H1 (cell line): ENCODE results near the gene MIER2. TPM values are rescaled to one million over a fixed set of nuclear protein-coding genes. Genes with fewer than 3 reads are reported as not detected.

Source experiments
- CTCF ChIA-PET: fragments of 300-600 bp; sonication (Branson Sonifier 250); formaldehyde crosslinking; loops from one replicate; lab custom pipeline; 2021; ENCODE audit not compliant: partially characterized antibody; lab: Charles Lee
- POLR2A ChIA-PET: fragments of 300-600 bp; sonication (Branson Sonifier 250); formaldehyde crosslinking; loops from one replicate; lab custom pipeline; 2021; ENCODE audit warnings: inconsistent platforms; ENCODE audit not compliant: partially characterized antibody; lab: Charles Lee
- DNase-seq, 2 experiments: peaks; one replicate each; pipeline versions ENCODE4 v3.0.0 to v3.0.0-alpha.2; 2010 to 2022; ENCODE audit warnings: low spot score in 2 of 2, low read depth in 1 of 2, mixed read lengths in 1 of 2
- FAIRE-seq: peaks from 2 replicates; lab custom pipeline; 2011; peaks lifted over from hg19 to GRCh38; lab: Jason Lieb, UNC
- H2AFZ ChIP-seq: 2 replicates; pipeline ENCODE4 v1.8.1; 2012; ENCODE audit warnings: low read length, inconsistent platforms
- H2AK5ac ChIP-seq: 2 replicates; pipeline ENCODE4 v1.6.1; 2013; ENCODE audit warnings: low read depth, low read length
- H2BK120ac ChIP-seq: replicated peaks from 2 replicates; pipeline ENCODE3; 2013; ENCODE audit warnings: low read depth, low read length, inconsistent platforms
- H2BK12ac ChIP-seq: 2 replicates; pipeline ENCODE4 v1.6.1; 2013; ENCODE audit warnings: low read depth, low read length
- H2BK15ac ChIP-seq: 2 replicates; pipeline ENCODE4 v1.6.1; 2013; ENCODE audit warnings: low read length
- H2BK20ac ChIP-seq: 2 replicates; pipeline ENCODE4 v1.6.1; 2013; ENCODE audit warnings: low read length
- H2BK5ac ChIP-seq: 2 replicates; pipeline ENCODE4 v1.6.1; 2013; ENCODE audit warnings: low read depth, low read length
- H3K14ac ChIP-seq: 2 replicates; pipeline ENCODE4 v1.6.1; 2013; ENCODE audit warnings: inconsistent platforms; ENCODE audit not compliant: insufficient read length
- H3K18ac ChIP-seq: 2 replicates; pipeline ENCODE4 v1.6.1; 2013; ENCODE audit warnings: low read length; ENCODE audit errors: extremely low read depth
- H3K23ac ChIP-seq: 2 replicates; pipeline ENCODE4 v1.6.1; 2013; ENCODE audit warnings: inconsistent platforms; ENCODE audit not compliant: insufficient read length
- H3K23me2 ChIP-seq: 2 replicates; pipeline ENCODE4 v1.6.1; 2013; ENCODE audit warnings: low read depth, low read length
- H3K27ac ChIP-seq: 2 replicates; pipeline ENCODE4 v1.6.1; 2011; ENCODE audit warnings: low read depth, low read length, inconsistent platforms
- H3K27me3 ChIP-seq, 4 experiments: replicated peaks in 1 of 4; 1 replicate in 1 of 4; 2 replicates in 3 of 4; pipeline versions ENCODE4 v1.6.1 to v1.8.1; 2011 to 2013; ENCODE audit warnings: low read length in 3 of 4, mild to moderate bottlenecking in 3 of 4, inconsistent platforms in 2 of 4, mixed read lengths in 2 of 4, moderate library complexity in 1 of 4; ENCODE audit not compliant: control insufficient read depth in 3 of 4, insufficient read depth in 3 of 4; ENCODE audit errors: extremely low read depth in 1 of 4
- H3K36me3 ChIP-seq, 4 experiments: 2 replicates each; pipeline versions ENCODE4 v1.6.1 to v1.8.1; 2011 to 2013; ENCODE audit warnings: mild to moderate bottlenecking in 4 of 4, low read length in 3 of 4, moderate library complexity in 2 of 4, control low read depth in 1 of 4, inconsistent platforms in 1 of 4; ENCODE audit not compliant: insufficient read depth in 4 of 4, control insufficient read depth in 2 of 4
- H3K4ac ChIP-seq: replicated peaks from 2 replicates; pipeline ENCODE3; 2013; ENCODE audit warnings: low read length, low read depth, mixed read lengths, inconsistent platforms; ENCODE audit not compliant: insufficient read length
- H3K4me1 ChIP-seq, 4 experiments: replicated peaks in 1 of 4; 1 replicate in 1 of 4; 2 replicates in 3 of 4; pipeline versions ENCODE4 v1.6.1 to v1.8.1; 2011 to 2013; ENCODE audit warnings: low read length in 3 of 4, inconsistent platforms in 2 of 4, mixed read lengths in 1 of 4; ENCODE audit not compliant: insufficient read depth in 4 of 4, control insufficient read depth in 3 of 4
- H3K4me2 ChIP-seq, 2 experiments: 2 replicates each; pipeline versions ENCODE4 v1.6.1 to v1.8.1; 2011 to 2013; ENCODE audit warnings: low read depth in 2 of 2, low read length in 2 of 2, control low read depth in 1 of 2, inconsistent platforms in 1 of 2, mild to moderate bottlenecking in 1 of 2; ENCODE audit not compliant: insufficient read depth in 1 of 2
- H3K4me3 ChIP-seq, 4 experiments: fragments of 200-600, 300-600 bp in 1 of 4; sonication (generic), shearing (Covaris generic), sonication (Bioruptor Twin) in 1 of 4; 2 replicates each; pipeline versions ENCODE4 v1.5.1 to v1.8.1; 2011 to 2016; ENCODE audit warnings: low read length in 4 of 4, low read depth in 3 of 4, control low read depth in 2 of 4, inconsistent platforms in 2 of 4, mild to moderate bottlenecking in 2 of 4, mixed read lengths in 1 of 4, moderate library complexity in 1 of 4; ENCODE audit not compliant: insufficient read depth in 2 of 4; ENCODE audit errors: extremely low read depth in 1 of 4
- H3K56ac ChIP-seq: replicated peaks from 2 replicates; pipeline ENCODE3; 2013; ENCODE audit warnings: low read depth, mild to moderate bottlenecking, mixed read lengths, low read length, inconsistent platforms; ENCODE audit not compliant: insufficient read length
- H3K79me1 ChIP-seq: 2 replicates; pipeline ENCODE4 v1.6.1; 2013; ENCODE audit warnings: low read depth, low read length, control low read depth
- H3K79me2 ChIP-seq, 2 experiments: 2 replicates each; pipeline versions ENCODE4 v1.6.1 to v1.8.1; 2012 to 2013; ENCODE audit warnings: low read length in 2 of 2, mild to moderate bottlenecking in 2 of 2, inconsistent platforms in 1 of 2; ENCODE audit not compliant: insufficient read depth in 2 of 2, control insufficient read depth in 1 of 2
- H3K9ac ChIP-seq, 4 experiments: replicated peaks in 1 of 4; 1 replicate in 1 of 4; 2 replicates in 3 of 4; pipeline versions ENCODE4 v1.6.1 to v1.8.1; 2011 to 2013; ENCODE audit warnings: low read depth in 3 of 4, low read length in 3 of 4, control low read depth in 2 of 4, mild to moderate bottlenecking in 2 of 4, moderate library complexity in 2 of 4, inconsistent platforms in 1 of 4; ENCODE audit errors: extremely low read depth in 1 of 4
- H3K9me3 ChIP-seq, 2 experiments: 2 replicates each; pipeline versions ENCODE4 v1.6.1 to v1.8.1; 2012 to 2013; ENCODE audit warnings: mild to moderate bottlenecking in 2 of 2, moderate library complexity in 2 of 2, control low read depth in 1 of 2, inconsistent platforms in 1 of 2, low read depth in 1 of 2, low read length in 1 of 2, mixed read lengths in 1 of 2; ENCODE audit not compliant: insufficient read depth in 2 of 2
- H4K20me1 ChIP-seq, 2 experiments: replicated peaks in 1 of 2; 2 replicates each; pipeline versions ENCODE3 to v1.8.1; 2011 to 2013; ENCODE audit warnings: inconsistent platforms in 2 of 2, low read length in 2 of 2, mild to moderate bottlenecking in 1 of 2; ENCODE audit not compliant: insufficient read depth in 2 of 2, control insufficient read depth in 1 of 2
- H4K5ac ChIP-seq: 2 replicates; pipeline ENCODE4 v1.6.1; 2013; ENCODE audit warnings: low read length, low read depth, mixed read lengths, inconsistent platforms; ENCODE audit not compliant: insufficient read length
- H4K8ac ChIP-seq: 2 replicates; pipeline ENCODE4 v1.8.0; 2013; ENCODE audit warnings: mild to moderate bottlenecking, moderate library complexity, low read length, inconsistent platforms; ENCODE audit not compliant: insufficient read depth; ENCODE audit errors: extremely low read depth
- H4K91ac ChIP-seq: replicated peaks from 2 replicates; pipeline ENCODE3; 2013; ENCODE audit warnings: low read length, mixed read lengths, inconsistent platforms; ENCODE audit not compliant: insufficient read length
- ASH2L ChIP-seq: fragments of 200-600, 300-600 bp; sonication (generic); IDR thresholded peaks from one replicate; pipeline ENCODE4 v1.7.1; 2017; ENCODE audit warnings: low read length
- ATF2 ChIP-seq: IDR thresholded peaks from 2 replicates; pipeline ENCODE4 v1.6.1; 2012; ENCODE audit warnings: low read length, inconsistent platforms
- BRCA1 ChIP-seq: IDR thresholded peaks from 2 replicates; pipeline ENCODE4 v1.6.1; 2012; ENCODE audit warnings: low read depth, low read length, improper control_type of control experiment
- CEBPB ChIP-seq: IDR thresholded peaks from 2 replicates; pipeline ENCODE4 v1.6.1; 2012; ENCODE audit warnings: low read depth, low read length
- EGR1 ChIP-seq: IDR thresholded peaks from 2 replicates; pipeline ENCODE4 v1.6.1; 2011; ENCODE audit warnings: low read depth, low read length, borderline replicate concordance
- EZH2 ChIP-seq: fragments of 200-600 bp; sonication (generic); IDR thresholded peaks from 2 replicates; pipeline ENCODE4 v1.7.1; 2012; ENCODE audit warnings: low read depth, mild to moderate bottlenecking, moderate library complexity, low read length, inconsistent platforms; ENCODE audit not compliant: severe bottlenecking
- KDM1A ChIP-seq: fragments of 200-600, 300-600 bp; sonication (generic); IDR thresholded peaks from 2 replicates; pipeline ENCODE4 v1.7.1; 2016; ENCODE audit warnings: mild to moderate bottlenecking, low read length, borderline replicate concordance
- SIN3A ChIP-seq, 2 experiments: IDR thresholded peaks in 1 of 2; conservative IDR thresholded peaks in 1 of 2; 2 replicates each; pipeline ENCODE4 v1.6.1; 2011 to 2012; ENCODE audit warnings: low read length in 2 of 2, improper control_type of control experiment in 1 of 2, low read depth in 1 of 2, mild to moderate bottlenecking in 1 of 2
- SIRT6 ChIP-seq: IDR thresholded peaks from one replicate; pipeline ENCODE4 v1.7.1; 2012; ENCODE audit warnings: low read length, inconsistent platforms
- TBP ChIP-seq: IDR thresholded peaks from 2 replicates; pipeline ENCODE4 v1.6.1; 2011; ENCODE audit warnings: low read depth, low read length, improper control_type of control experiment
- ZNF274 ChIP-seq: IDR thresholded peaks from 2 replicates; pipeline ENCODE4 v1.7.0; 2012; ENCODE audit warnings: low read length, borderline replicate concordance; ENCODE audit errors: extremely low read depth
- WGBS, 2 experiments: shearing (Covaris generic) in 1 of 2; methylation state at CpG; one replicate each; pipeline versions ENCODE4 v1.1.6 to v1.1.7; 2013 to 2015; ENCODE audit warnings: low lambda C conversion rate in 2 of 2, mixed read lengths in 2 of 2, inconsistent platforms in 1 of 2, low coverage in 1 of 2, missing lambda C conversion rate in 1 of 2; ENCODE audit not compliant: insufficient replicate concordance in 2 of 2, insufficient coverage in 1 of 2, insufficient read length in 1 of 2; ENCODE audit errors: extremely low coverage in 1 of 2, missing lambda C conversion rate in 1 of 2; 5-methylcytosine and 5-hydroxymethylcytosine counted together
- polyA plus RNA-seq, 7 experiments: library from polyadenylated mRNA; depleted of rRNA in 3 of 7; stranded (reverse) in 5 of 7; unstranded in 2 of 7; fragments of >200 nt in 5 of 7; fragments of 200-250 nt in 2 of 7; gene quantifications; 1 replicate in 5 of 7; 2 replicates in 1 of 7; 4 replicates in 1 of 7; pipeline versions ENCODE4 v1.2.1 to v1.2.3, GENCODE V29; 2011 to 2013; ENCODE audit warnings: missing spikeins in 2 of 7, mixed read lengths in 2 of 7
- total RNA-seq: library from RNA; stranded (reverse); fragmentation: NEBNext Ultra II Directional; extraction: Animal tissue kit (Norgen Biotek cat#: 25700); gene quantifications from 2 replicates; pipeline ENCODE4 v1.2.1, GENCODE V29; 2021

Gene MIER2
- total and polyA plus RNA-seq, 2 of the 8 experiments (the other 6 are each of a cell fraction or from before 2014, with no cell fraction given), result 30.3 to 48.3 TPM

GRCh38 chr19:366951-367350, 22.4 kb upstream of the MIER2 start:
- H3K9ac ChIP-seq, result no peak overlapping the region
- no peak for FAIRE-seq
- H4K8ac ChIP-seq, result no peak overlapping the region

More at GRCh38 chr19:366951-367350, 22.4 kb upstream of the MIER2 start:
- H3K36me3 ChIP-seq, result no peaks in the 10 kb centered on the region
- ChIA-PET CTCF (interaction anchor here (0.9 to 4.6 kb wide), 3 partner anchors 18 to 120 kb away, joined by 3 to 25 read pairs (median 3); no protein-coding TSS in a partner anchor), POLR2A (interaction anchor here (1.1 kb wide), 1 partner anchor 22 kb away, joined by 4 read pairs; no protein-coding TSS in a partner anchor)
- H3K4ac ChIP-seq, result no peak overlapping the region
- H3K27ac ChIP-seq, result no peak overlapping the region
- H3K79me1 ChIP-seq, result no peaks in the 10 kb centered on the region
- H2BK15ac ChIP-seq, result no peak overlapping the region
- H3K23me2 ChIP-seq, result no peaks in the 10 kb centered on the region
- H2BK20ac ChIP-seq, result no peak overlapping the region
- no peak overlapping the region for H2BK120ac ChIP-seq
- no peaks in the 10 kb centered on the region; a peak in 2 of 7 replicates for H3K27me3 ChIP-seq
- H3K4me3 ChIP-seq, result no peak overlapping the region
- peaks cover 0 to 2% of the 10 kb centered on the region in 2 experiments for H4K20me1 ChIP-seq
- no peak overlapping the region for H2AK5ac ChIP-seq
- no peak overlapping the region for H3K23ac ChIP-seq
- H2AFZ ChIP-seq, result no peak overlapping the region
- no peaks in the 10 kb centered on the region for H3K79me2 ChIP-seq
- H3K9me3 ChIP-seq, result peaks cover 0 to 2% of the 10 kb centered on the region in 2 experiments; a peak in 1 of 4 replicates
- H2BK12ac ChIP-seq, result no peak overlapping the region
- WGBS, 2 experiments, result 88% methylated on average over 8 of the region's 8 CpGs; no CpG with 5 or more reads in 1 of the 2 experiments
- no peaks in the 10 kb centered on the region for H3K4me1 ChIP-seq
- H3K14ac ChIP-seq, result no peak overlapping the region
- no peak overlapping the region for H4K5ac ChIP-seq
- no peak overlapping the region for H3K4me2 ChIP-seq
- DNase-seq, result no peak
- no peak overlapping the region for H3K18ac ChIP-seq
- no peak overlapping the region for H3K56ac ChIP-seq
- TF ChIP-seq CEBPB (no peak), TBP (no peak), ATF2 (no peak), ASH2L (no peak), ZNF274 (no peak), EZH2 (no peak), EGR1 (no peak), KDM1A (no peak), SIN3A (conservative IDR thresholded peaks at IDR 0.05 in 1 of 2, IDR thresholded peaks at IDR 0.05 in 1 of 2; ENCODE audit: low read depth in 1 of 2, low read length in 2 of 2) (no peak), BRCA1 (no peak), SIRT6 (no peak)
- no peak overlapping the region for H2BK5ac ChIP-seq
- no peak overlapping the region for H4K91ac ChIP-seq
